GM23338 (cell line): ENCODE results near the gene PCNX1. TPM values are rescaled to one million over a fixed set of nuclear protein-coding genes. Genes with fewer than 3 reads are reported as not detected.

Experiments used
- ATAC-seq: fragments of 200-7000 bp; cut with Tn5 transposase; 3 replicates; pipeline ENCODE4 v1.9.1; 2020
- DNase-seq: peaks from one replicate; pipeline ENCODE4 v3.0.0-alpha.2; 2015; ENCODE audit warnings: low spot score
- H2AFZ ChIP-seq: fragments of 200-600 bp; sonication (generic); 2 replicates; pipeline ENCODE4 v1.8.0; 2016; ENCODE audit warnings: antibody characterized with exemption, mild to moderate bottlenecking, moderate library complexity
- H3F3A ChIP-seq: fragments of 200-600 bp; sonication (generic); replicated peaks from 2 replicates; pipeline ENCODE4 v1.8.0; 2017; ENCODE audit warnings: antibody characterized with exemption, mixed run types, low read depth
- H3K27ac ChIP-seq: fragments of 200-600 bp; sonication (generic); 2 replicates; pipeline ENCODE4 v1.6.1; 2016; ENCODE audit warnings: low read depth
- H3K27me3 ChIP-seq: fragments of 200-600 bp; sonication (generic); 2 replicates; pipeline ENCODE4 v1.8.0; 2016; ENCODE audit warnings: mild to moderate bottlenecking, mixed run types, moderate library complexity; ENCODE audit not compliant: insufficient read depth
- H3K36me3 ChIP-seq: fragments of 200-600 bp; sonication (generic); 2 replicates; pipeline ENCODE4 v1.8.0; 2016; ENCODE audit warnings: mild to moderate bottlenecking; ENCODE audit not compliant: insufficient read depth
- H3K4me1 ChIP-seq: fragments of 200-600 bp; sonication (generic); 2 replicates; pipeline ENCODE4 v1.8.0; 2016; ENCODE audit warnings: mild to moderate bottlenecking, moderate library complexity; ENCODE audit not compliant: insufficient read depth
- H3K4me2 ChIP-seq: fragments of 200-600 bp; sonication (generic); 2 replicates; pipeline ENCODE4 v1.7.1; 2017; ENCODE audit warnings: mixed run types
- H3K4me3 ChIP-seq: fragments of 200-600 bp; sonication (generic); 2 replicates; pipeline ENCODE4 v1.6.1; 2016; ENCODE audit warnings: mixed run types
- H3K79me2 ChIP-seq: fragments of 200-600 bp; sonication (generic); replicated peaks from 2 replicates; pipeline ENCODE4 v1.8.0; 2017; ENCODE audit warnings: mild to moderate bottlenecking; ENCODE audit not compliant: insufficient read depth
- H3K9me2 ChIP-seq: fragments of 200-600 bp; sonication (generic); 2 replicates; pipeline ENCODE4 v1.8.0; 2017; ENCODE audit not compliant: insufficient read depth
- H4K20me1 ChIP-seq: fragments of 200-600 bp; sonication (generic); replicated peaks from 2 replicates; pipeline ENCODE4 v1.8.0; 2017; ENCODE audit warnings: mild to moderate bottlenecking; ENCODE audit not compliant: insufficient read depth
- H3K27ac Mint-ChIP-seq: 2 replicates; pipeline ENCODE4 v1.8.0; 2020; ENCODE audit warnings: inconsistent platforms, mild to moderate bottlenecking, moderate library complexity, mixed read lengths
- H3K27me3 Mint-ChIP-seq: 3 replicates; pipeline ENCODE4 v1.8.0; 2022; ENCODE audit warnings: low read depth, mild to moderate bottlenecking, moderate library complexity, mixed read lengths, inconsistent platforms; ENCODE audit not compliant: insufficient read depth, poor library complexity
- H3K36me3 Mint-ChIP-seq: 3 replicates; pipeline ENCODE4 v1.8.0; 2021; ENCODE audit warnings: low read depth, mild to moderate bottlenecking, inconsistent platforms, moderate library complexity, mixed read lengths
- H3K4me1 Mint-ChIP-seq: 3 replicates; pipeline ENCODE4 v1.8.0; 2020; ENCODE audit warnings: mild to moderate bottlenecking, inconsistent platforms, mixed read lengths
- H3K4me3 Mint-ChIP-seq: 3 replicates; pipeline ENCODE4 v1.8.0; 2021; ENCODE audit warnings: moderate library complexity, mild to moderate bottlenecking, inconsistent platforms, mixed read lengths
- H3K9me3 Mint-ChIP-seq: 3 replicates; pipeline ENCODE4 v1.8.0; 2020; ENCODE audit warnings: moderate library complexity, mild to moderate bottlenecking, inconsistent platforms, mixed read lengths
- CREB1 ChIP-seq: fragments of 250-450 bp; sonication (Bioruptor Pico); IDR thresholded peaks from 2 replicates; pipeline ENCODE4 v1.5.0; 2020; ENCODE audit warnings: low read depth, mild to moderate bottlenecking, moderate library complexity
- EZH2 ChIP-seq: fragments of 200-600 bp; sonication (generic); IDR thresholded peaks from one replicate; pipeline ENCODE4 v1.8.0; 2017; ENCODE audit warnings: antibody characterized with exemption, mild to moderate bottlenecking, low read depth; ENCODE audit not compliant: unreplicated experiment
- EZH2phosphoT487 ChIP-seq: fragments of 200-600 bp; sonication (generic); IDR thresholded peaks from one replicate; pipeline ENCODE4 v1.8.1; 2018; ENCODE audit warnings: antibody characterized with exemption; ENCODE audit not compliant: unreplicated experiment
- JUNB ChIP-seq: IDR thresholded peaks from one replicate; pipeline ENCODE4 v1.6.1; 2016; ENCODE audit warnings: antibody characterized with exemption; ENCODE audit not compliant: unreplicated experiment
- NANOG ChIP-seq: IDR thresholded peaks from 2 replicates; pipeline ENCODE4 v1.6.1; 2016; ENCODE audit warnings: antibody characterized with exemption, borderline replicate concordance
- POLR2AphosphoS5 ChIP-seq: IDR thresholded peaks from 2 replicates; pipeline ENCODE4 v1.6.1; 2016; ENCODE audit warnings: antibody characterized with exemption, low read depth
- STAT1 ChIP-seq: IDR thresholded peaks from one replicate; pipeline ENCODE4 v1.6.1; 2016; ENCODE audit warnings: antibody characterized with exemption; ENCODE audit not compliant: unreplicated experiment
- ZNF114 ChIP-seq: fragments of 250-450 bp; sonication (Bioruptor Pico); IDR thresholded peaks from 2 replicates; pipeline ENCODE4 v1.5.0; 2020; ENCODE audit warnings: mild to moderate bottlenecking, moderate library complexity
- ZNF331 ChIP-seq: fragments of 250-450 bp; sonication (Bioruptor Pico); IDR thresholded peaks from 2 replicates; pipeline ENCODE4 v1.5.0; 2020; ENCODE audit warnings: low read depth, mild to moderate bottlenecking, moderate library complexity
- polyA plus RNA-seq: library from polyadenylated mRNA; unstranded; fragments of >200 nt; fragmentation: Nextera tagmentation; extraction: Ambion mirVana; gene quantifications from 2 replicates; pipeline ENCODE4 v1.2.1, GENCODE V29; 2016
- total RNA-seq: library from RNA; depleted of rRNA; stranded (reverse); fragments of >200 nt; shearing (Covaris generic); gene quantifications from 2 replicates; pipeline ENCODE4 v1.2.3, GENCODE V29; 2014
- TF ChIP-seq, protein P1 (sequence below): IDR thresholded peaks from one replicate; pipeline ENCODE4 v1.6.1; 2018; ENCODE audit warnings: antibody characterized with exemption; ENCODE audit not compliant: unreplicated experiment
- TF ChIP-seq, protein P2 (sequence below): fragments of 250-450 bp; sonication (Bioruptor Pico); IDR thresholded peaks from 2 replicates; pipeline ENCODE4 v1.5.0; 2020; ENCODE audit warnings: mild to moderate bottlenecking, moderate library complexity
- TF ChIP-seq, protein P3 (sequence below), 2 experiments: fragments of 200-600 bp in 1 of 2; sonication (generic) in 1 of 2; conservative IDR thresholded peaks; 2 replicates each; pipeline versions ENCODE4 v1.5.1 to v1.6.1; 2016 to 2017; ENCODE audit warnings: antibody characterized with exemption in 2 of 2, low read depth in 2 of 2, mild to moderate bottlenecking in 2 of 2, moderate library complexity in 1 of 2
- TF ChIP-seq, protein P4 (sequence below): IDR thresholded peaks from 2 replicates; pipeline ENCODE4 v1.6.1; 2016; ENCODE audit warnings: antibody characterized with exemption

PCNX1 gene
- total and polyA plus RNA-seq, 2 experiments from 2014 or later = 19.4 to 53.1 TPM

DNA sequence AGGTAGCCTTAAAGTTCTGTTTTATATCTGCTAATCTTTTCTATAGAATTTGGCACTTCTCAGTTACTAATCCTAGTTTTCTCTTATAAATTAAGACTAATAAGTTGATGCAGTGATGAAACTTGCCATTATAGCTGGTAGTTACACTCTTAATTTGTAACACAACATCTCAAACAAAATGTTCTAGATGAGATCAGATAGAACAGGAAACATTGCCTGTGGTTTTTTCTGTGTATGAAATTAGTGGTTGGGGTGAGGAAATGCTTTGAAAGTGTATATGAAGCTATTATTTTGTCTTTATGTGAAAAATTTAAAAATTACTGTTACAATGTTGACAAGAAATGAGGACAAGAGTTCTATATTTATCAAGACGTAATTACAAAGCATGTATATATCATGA, 91.9 kb downstream of the PCNX1 start:
- no peak overlapping the region for H3K4me3 Mint-ChIP-seq
- H3K27me3 ChIP-seq = no peaks in the 10 kb centered on the region
- TF ChIP-seq, protein P1, sequence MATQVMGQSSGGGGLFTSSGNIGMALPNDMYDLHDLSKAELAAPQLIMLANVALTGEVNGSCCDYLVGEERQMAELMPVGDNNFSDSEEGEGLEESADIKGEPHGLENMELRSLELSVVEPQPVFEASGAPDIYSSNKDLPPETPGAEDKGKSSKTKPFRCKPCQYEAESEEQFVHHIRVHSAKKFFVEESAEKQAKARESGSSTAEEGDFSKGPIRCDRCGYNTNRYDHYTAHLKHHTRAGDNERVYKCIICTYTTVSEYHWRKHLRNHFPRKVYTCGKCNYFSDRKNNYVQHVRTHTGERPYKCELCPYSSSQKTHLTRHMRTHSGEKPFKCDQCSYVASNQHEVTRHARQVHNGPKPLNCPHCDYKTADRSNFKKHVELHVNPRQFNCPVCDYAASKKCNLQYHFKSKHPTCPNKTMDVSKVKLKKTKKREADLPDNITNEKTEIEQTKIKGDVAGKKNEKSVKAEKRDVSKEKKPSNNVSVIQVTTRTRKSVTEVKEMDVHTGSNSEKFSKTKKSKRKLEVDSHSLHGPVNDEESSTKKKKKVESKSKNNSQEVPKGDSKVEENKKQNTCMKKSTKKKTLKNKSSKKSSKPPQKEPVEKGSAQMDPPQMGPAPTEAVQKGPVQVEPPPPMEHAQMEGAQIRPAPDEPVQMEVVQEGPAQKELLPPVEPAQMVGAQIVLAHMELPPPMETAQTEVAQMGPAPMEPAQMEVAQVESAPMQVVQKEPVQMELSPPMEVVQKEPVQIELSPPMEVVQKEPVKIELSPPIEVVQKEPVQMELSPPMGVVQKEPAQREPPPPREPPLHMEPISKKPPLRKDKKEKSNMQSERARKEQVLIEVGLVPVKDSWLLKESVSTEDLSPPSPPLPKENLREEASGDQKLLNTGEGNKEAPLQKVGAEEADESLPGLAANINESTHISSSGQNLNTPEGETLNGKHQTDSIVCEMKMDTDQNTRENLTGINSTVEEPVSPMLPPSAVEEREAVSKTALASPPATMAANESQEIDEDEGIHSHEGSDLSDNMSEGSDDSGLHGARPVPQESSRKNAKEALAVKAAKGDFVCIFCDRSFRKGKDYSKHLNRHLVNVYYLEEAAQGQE = no peak
- TF ChIP-seq STAT1 = no peak
- TF ChIP-seq ZNF331 = no peak
- no peak for TF ChIP-seq NANOG
- no peak for TF ChIP-seq JUNB
- TF ChIP-seq, protein P2, sequence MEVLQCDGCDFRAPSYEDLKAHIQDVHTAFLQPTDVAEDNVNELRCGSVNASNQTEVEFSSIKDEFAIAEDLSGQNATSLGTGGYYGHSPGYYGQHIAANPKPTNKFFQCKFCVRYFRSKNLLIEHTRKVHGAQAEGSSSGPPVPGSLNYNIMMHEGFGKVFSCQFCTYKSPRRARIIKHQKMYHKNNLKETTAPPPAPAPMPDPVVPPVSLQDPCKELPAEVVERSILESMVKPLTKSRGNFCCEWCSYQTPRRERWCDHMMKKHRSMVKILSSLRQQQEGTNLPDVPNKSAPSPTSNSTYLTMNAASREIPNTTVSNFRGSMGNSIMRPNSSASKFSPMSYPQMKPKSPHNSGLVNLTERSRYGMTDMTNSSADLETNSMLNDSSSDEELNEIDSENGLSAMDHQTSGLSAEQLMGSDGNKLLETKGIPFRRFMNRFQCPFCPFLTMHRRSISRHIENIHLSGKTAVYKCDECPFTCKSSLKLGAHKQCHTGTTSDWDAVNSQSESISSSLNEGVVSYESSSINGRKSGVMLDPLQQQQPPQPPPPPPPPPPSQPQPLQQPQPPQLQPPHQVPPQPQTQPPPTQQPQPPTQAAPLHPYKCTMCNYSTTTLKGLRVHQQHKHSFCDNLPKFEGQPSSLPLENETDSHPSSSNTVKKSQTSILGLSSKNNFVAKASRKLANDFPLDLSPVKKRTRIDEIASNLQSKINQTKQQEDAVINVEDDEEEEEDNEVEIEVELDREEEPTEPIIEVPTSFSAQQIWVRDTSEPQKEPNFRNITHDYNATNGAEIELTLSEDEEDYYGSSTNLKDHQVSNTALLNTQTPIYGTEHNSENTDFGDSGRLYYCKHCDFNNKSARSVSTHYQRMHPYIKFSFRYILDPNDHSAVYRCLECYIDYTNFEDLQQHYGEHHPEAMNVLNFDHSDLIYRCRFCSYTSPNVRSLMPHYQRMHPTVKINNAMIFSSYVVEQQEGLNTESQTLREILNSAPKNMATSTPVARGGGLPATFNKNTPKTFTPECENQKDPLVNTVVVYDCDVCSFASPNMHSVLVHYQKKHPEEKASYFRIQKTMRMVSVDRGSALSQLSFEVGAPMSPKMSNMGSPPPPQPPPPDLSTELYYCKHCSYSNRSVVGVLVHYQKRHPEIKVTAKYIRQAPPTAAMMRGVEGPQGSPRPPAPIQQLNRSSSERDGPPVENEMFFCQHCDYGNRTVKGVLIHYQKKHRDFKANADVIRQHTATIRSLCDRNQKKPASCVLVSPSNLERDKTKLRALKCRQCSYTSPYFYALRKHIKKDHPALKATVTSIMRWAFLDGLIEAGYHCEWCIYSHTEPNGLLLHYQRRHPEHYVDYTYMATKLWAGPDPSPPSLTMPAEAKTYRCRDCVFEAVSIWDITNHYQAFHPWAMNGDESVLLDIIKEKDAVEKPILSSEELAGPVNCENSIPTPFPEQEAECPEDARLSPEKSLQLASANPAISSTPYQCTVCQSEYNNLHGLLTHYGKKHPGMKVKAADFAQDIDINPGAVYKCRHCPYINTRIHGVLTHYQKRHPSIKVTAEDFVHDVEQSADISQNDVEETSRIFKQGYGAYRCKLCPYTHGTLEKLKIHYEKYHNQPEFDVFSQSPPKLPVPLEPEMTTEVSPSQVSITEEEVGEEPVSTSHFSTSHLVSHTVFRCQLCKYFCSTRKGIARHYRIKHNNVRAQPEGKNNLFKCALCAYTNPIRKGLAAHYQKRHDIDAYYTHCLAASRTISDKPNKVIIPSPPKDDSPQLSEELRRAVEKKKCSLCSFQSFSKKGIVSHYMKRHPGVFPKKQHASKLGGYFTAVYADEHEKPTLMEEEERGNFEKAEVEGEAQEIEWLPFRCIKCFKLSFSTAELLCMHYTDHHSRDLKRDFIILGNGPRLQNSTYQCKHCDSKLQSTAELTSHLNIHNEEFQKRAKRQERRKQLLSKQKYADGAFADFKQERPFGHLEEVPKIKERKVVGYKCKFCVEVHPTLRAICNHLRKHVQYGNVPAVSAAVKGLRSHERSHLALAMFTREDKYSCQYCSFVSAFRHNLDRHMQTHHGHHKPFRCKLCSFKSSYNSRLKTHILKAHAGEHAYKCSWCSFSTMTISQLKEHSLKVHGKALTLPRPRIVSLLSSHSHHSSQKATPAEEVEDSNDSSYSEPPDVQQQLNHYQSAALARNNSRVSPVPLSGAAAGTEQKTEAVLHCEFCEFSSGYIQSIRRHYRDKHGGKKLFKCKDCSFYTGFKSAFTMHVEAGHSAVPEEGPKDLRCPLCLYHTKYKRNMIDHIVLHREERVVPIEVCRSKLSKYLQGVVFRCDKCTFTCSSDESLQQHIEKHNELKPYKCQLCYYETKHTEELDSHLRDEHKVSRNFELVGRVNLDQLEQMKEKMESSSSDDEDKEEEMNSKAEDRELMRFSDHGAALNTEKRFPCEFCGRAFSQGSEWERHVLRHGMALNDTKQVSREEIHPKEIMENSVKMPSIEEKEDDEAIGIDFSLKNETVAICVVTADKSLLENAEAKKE (CRISPR knock-in tag) = no peak
- no peak for TF ChIP-seq EZH2phosphoT487
- TF ChIP-seq EZH2 = no peak
- TF ChIP-seq POLR2AphosphoS5 = no peak
- no peak for TF ChIP-seq ZNF114
- no peak for TF ChIP-seq CREB1 (CRISPR knock-in tag)
- TF ChIP-seq, protein P3, sequence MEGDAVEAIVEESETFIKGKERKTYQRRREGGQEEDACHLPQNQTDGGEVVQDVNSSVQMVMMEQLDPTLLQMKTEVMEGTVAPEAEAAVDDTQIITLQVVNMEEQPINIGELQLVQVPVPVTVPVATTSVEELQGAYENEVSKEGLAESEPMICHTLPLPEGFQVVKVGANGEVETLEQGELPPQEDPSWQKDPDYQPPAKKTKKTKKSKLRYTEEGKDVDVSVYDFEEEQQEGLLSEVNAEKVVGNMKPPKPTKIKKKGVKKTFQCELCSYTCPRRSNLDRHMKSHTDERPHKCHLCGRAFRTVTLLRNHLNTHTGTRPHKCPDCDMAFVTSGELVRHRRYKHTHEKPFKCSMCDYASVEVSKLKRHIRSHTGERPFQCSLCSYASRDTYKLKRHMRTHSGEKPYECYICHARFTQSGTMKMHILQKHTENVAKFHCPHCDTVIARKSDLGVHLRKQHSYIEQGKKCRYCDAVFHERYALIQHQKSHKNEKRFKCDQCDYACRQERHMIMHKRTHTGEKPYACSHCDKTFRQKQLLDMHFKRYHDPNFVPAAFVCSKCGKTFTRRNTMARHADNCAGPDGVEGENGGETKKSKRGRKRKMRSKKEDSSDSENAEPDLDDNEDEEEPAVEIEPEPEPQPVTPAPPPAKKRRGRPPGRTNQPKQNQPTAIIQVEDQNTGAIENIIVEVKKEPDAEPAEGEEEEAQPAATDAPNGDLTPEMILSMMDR (conservative IDR thresholded peaks at IDR 0.05; ENCODE audit: low read depth in 2 of 2) = no peak
- TF ChIP-seq, protein P4, sequence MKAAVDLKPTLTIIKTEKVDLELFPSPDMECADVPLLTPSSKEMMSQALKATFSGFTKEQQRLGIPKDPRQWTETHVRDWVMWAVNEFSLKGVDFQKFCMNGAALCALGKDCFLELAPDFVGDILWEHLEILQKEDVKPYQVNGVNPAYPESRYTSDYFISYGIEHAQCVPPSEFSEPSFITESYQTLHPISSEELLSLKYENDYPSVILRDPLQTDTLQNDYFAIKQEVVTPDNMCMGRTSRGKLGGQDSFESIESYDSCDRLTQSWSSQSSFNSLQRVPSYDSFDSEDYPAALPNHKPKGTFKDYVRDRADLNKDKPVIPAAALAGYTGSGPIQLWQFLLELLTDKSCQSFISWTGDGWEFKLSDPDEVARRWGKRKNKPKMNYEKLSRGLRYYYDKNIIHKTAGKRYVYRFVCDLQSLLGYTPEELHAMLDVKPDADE = no peak
- no peaks in the 10 kb centered on the region; the same call in 1 of the 2 replicates for H3K79me2 ChIP-seq
- no peaks in the 10 kb centered on the region for H3K4me1 ChIP-seq
- H3K9me2 ChIP-seq = no peaks in the 10 kb centered on the region
- no peak overlapping the region for H3K4me2 ChIP-seq
- no peaks in the 10 kb centered on the region for H3K27me3 Mint-ChIP-seq
- H3K27ac ChIP-seq = no peak overlapping the region
- no peaks in the 10 kb centered on the region for H3K9me3 Mint-ChIP-seq
- ATAC-seq (no peak), DNase-seq (no peak)
- no peaks in the 10 kb centered on the region for H4K20me1 ChIP-seq
- no peaks in the 10 kb centered on the region for H3K36me3 ChIP-seq
- H3K27ac Mint-ChIP-seq = no peak overlapping the region
- H2AFZ ChIP-seq = no peak overlapping the region
- peaks cover 2% of the 10 kb centered on the region; the same call in 1 of the 3 replicates for H3K36me3 Mint-ChIP-seq
- H3K4me3 ChIP-seq = no peak overlapping the region
- H3K4me1 Mint-ChIP-seq = peaks cover 18% of the 10 kb centered on the region; the same call in 2 of the 3 replicates
- H3F3A ChIP-seq = no peaks in the 10 kb centered on the region
